Ovary (tissue), 3 donors: ENCODE data around the gene SIK2.

Experiments
- CTCF ChIP-seq, 3 donors: fragments of 450-650 bp in 2 of 3; fragments of 200-600 bp in 1 of 3; IDR thresholded peaks; one replicate each; pipeline versions ENCODE4 v1.5.1 to v1.8.0; 2016 to 2022; ENCODE audit warnings: antibody characterized with exemption in 3 of 3, mild to moderate bottlenecking in 1 of 3
- EP300 ChIP-seq: sonication (generic); formaldehyde crosslinking; IDR thresholded peaks from one replicate; pipeline ENCODE4 v1.6.1; 2017; ENCODE audit warnings: antibody characterized with exemption
- POLR2A ChIP-seq: fragments of 450-650 bp; IDR thresholded peaks from one replicate; pipeline ENCODE4 v1.6.1; 2017; ENCODE audit warnings: antibody characterized with exemption, mild to moderate bottlenecking, moderate library complexity
- donor health status: DM: no; HTN: no; CAD: no.

GRCh38 chr11:111688013-111688412, 85.8 kb downstream of the SIK2 start:
- TF ChIP-seq EP300 (no peak), CTCF (IDR thresholded peaks at IDR 0.05) (no peak), POLR2A (no peak)
